Measurements from ENCODE around the gene TTC33.
"Not testable (repeated sequence)": the region's sequence is repeated elsewhere in the genome, so short reads cannot be mapped to it uniquely, and the experiment has no call there.

The TTC33 gene

GRCh38 chr5:40569546-40570270, 186.1 kb downstream of the TTC33 start:
- DNase-seq (ENCODE audit: low read depth): no peak

- no peak for DNase-seq (ENCODE audit: low read depth)
Observed at GRCh38 chr5:40568548-40568947, 187.2 kb downstream of the TTC33 start.

- DNase-seq (ENCODE audit: low read depth): not testable (repeated sequence)
Observed at GRCh38 chr5:40563173-40563572, 192.6 kb downstream of the TTC33 start.

- DNase-seq (ENCODE audit: low read depth): no peak
Observed at GRCh38 chr5:40560474-40561110, 195.2 kb downstream of the TTC33 start.

- DNase-seq (ENCODE audit: low read depth): no peak
Observed at GRCh38 chr5:40559306-40559705, 196.5 kb downstream of the TTC33 start.

GRCh38 chr5:40557501-40557900, 198.3 kb downstream of the TTC33 start:
- DNase-seq (ENCODE audit: low read depth): no peak

GRCh38 chr5:40556811-40557210, 198.9 kb downstream of the TTC33 start:
- no peak for DNase-seq (ENCODE audit: low read depth)

- DNase-seq (ENCODE audit: low read depth): no peak
Observed at GRCh38 chr5:40555886-40556285, 199.9 kb downstream of the TTC33 start.

GRCh38 chr5:40554813-40555212, 200.9 kb downstream of the TTC33 start:
- DNase-seq (ENCODE audit: low read depth): no peak

- DNase-seq (ENCODE audit: low read depth): no peak
Observed at GRCh38 chr5:40554054-40554453, 201.7 kb downstream of the TTC33 start.

GRCh38 chr5:40552981-40553380, 202.8 kb downstream of the TTC33 start:
- DNase-seq (ENCODE audit: low read depth): no peak

- no peak for DNase-seq (ENCODE audit: low read depth)
Observed at GRCh38 chr5:40551496-40552491, 204.0 kb downstream of the TTC33 start.

- DNase-seq (ENCODE audit: low read depth): no peak
Observed at GRCh38 chr5:40550481-40550880, 205.3 kb downstream of the TTC33 start.

GRCh38 chr5:40549616-40550015, 206.1 kb downstream of the TTC33 start:
- DNase-seq (ENCODE audit: low read depth): no peak

GRCh38 chr5:40547994-40548575, 207.7 kb downstream of the TTC33 start:
- DNase-seq (ENCODE audit: low read depth): no peak

- no peak for DNase-seq (ENCODE audit: low read depth)
Observed at GRCh38 chr5:40547557-40547956, 208.2 kb downstream of the TTC33 start.

- DNase-seq (ENCODE audit: low read depth): no peak
Observed at GRCh38 chr5:40540301-40540700, 215.5 kb downstream of the TTC33 start.

GRCh38 chr5:40524677-40525076, 231.1 kb downstream of the TTC33 start:
- DNase-seq (ENCODE audit: low read depth): no peak

- no peak for DNase-seq (ENCODE audit: low read depth)
Observed at GRCh38 chr5:40521925-40522324, 233.8 kb downstream of the TTC33 start.

- no peak for DNase-seq (ENCODE audit: low read depth)
Observed at GRCh38 chr5:40521108-40521785, 234.5 kb downstream of the TTC33 start.

- DNase-seq (ENCODE audit: low read depth): no peak
Observed at GRCh38 chr5:40518485-40518917, 237.3 kb downstream of the TTC33 start.

GRCh38 chr5:40515476-40515875, 240.3 kb downstream of the TTC33 start:
- DNase-seq (ENCODE audit: low read depth): no peak

Measured in stimulated activated CD4-positive, alpha-beta T cell treated with anti-CD3 and anti-CD28 coated beads, Interleukin-2, amount 100 ng/mL, for 4 hours (primary cell).